IMR-90 (cell line): ENCODE results near the gene FCRL1. TPM values are rescaled to one million over a fixed set of nuclear protein-coding genes. Genes with fewer than 3 reads are reported as not detected.

Experiments
- ATAC-seq: fragments of 200-7000 bp; cut with Tn5 transposase; 2 replicates; pipeline ENCODE4 v1.9.1; 2020; ENCODE audit warnings: low read depth, mild to moderate bottlenecking, moderate library complexity
- BruUV-seq: library from RNA; stranded (reverse); fragments of 400-500 nt; replicated peaks from 2 replicates; lab custom pipeline; 2021; lab: Mats Ljungman, UMichigan
- CTCF ChIA-PET: fragments of 300-600 bp; formaldehyde crosslinking; extraction: SDS; loops from one replicate; lab custom pipeline; 2021; ENCODE audit warnings: antibody characterized with exemption; lab: Yijun Ruan, JAX
- POLR2A ChIA-PET: fragments of 300-600 bp; sonication (Branson Sonifier 250); formaldehyde crosslinking; loops from one replicate; lab custom pipeline; 2022; ENCODE audit warnings: antibody characterized with exemption; ENCODE audit not compliant: unreplicated experiment; lab: Charles Lee
- DNase-seq: peaks from one replicate; pipeline ENCODE4 v3.0.0; 2013
- H2AFZ ChIP-seq: replicated peaks from 2 replicates; pipeline ENCODE3; 2013; ENCODE audit warnings: low read length, mild to moderate bottlenecking; ENCODE audit not compliant: poor library complexity
- H2AK5ac ChIP-seq: 2 replicates; pipeline ENCODE4 v1.6.1; 2013; ENCODE audit warnings: low read depth, low read length, inconsistent platforms
- H2AK9ac ChIP-seq: replicated peaks from 2 replicates; pipeline ENCODE3; 2013; ENCODE audit warnings: mild to moderate bottlenecking, low read depth, low read length, moderate library complexity; ENCODE audit not compliant: poor library complexity
- H2BK120ac ChIP-seq: 2 replicates; pipeline ENCODE4 v1.6.1; 2013; ENCODE audit warnings: low read depth, low read length, inconsistent platforms
- H2BK15ac ChIP-seq: 3 replicates; pipeline ENCODE4 v1.6.1; 2013; ENCODE audit warnings: low read depth, low read length, inconsistent platforms
- H2BK20ac ChIP-seq: 2 replicates; pipeline ENCODE4 v1.6.1; 2013; ENCODE audit warnings: low read depth, mild to moderate bottlenecking, inconsistent platforms, low read length, moderate library complexity
- H2BK5ac ChIP-seq: 2 replicates; pipeline ENCODE4 v1.6.1; 2013; ENCODE audit warnings: mild to moderate bottlenecking, low read depth, low read length, inconsistent platforms; ENCODE audit not compliant: poor library complexity, severe bottlenecking
- H3K14ac ChIP-seq: replicated peaks from 2 replicates; pipeline ENCODE4 v1.6.1; 2013; ENCODE audit warnings: low read depth, low read length, inconsistent platforms
- H3K18ac ChIP-seq: 2 replicates; pipeline ENCODE4 v1.6.1; 2013; ENCODE audit warnings: low read depth, low read length, control low read depth
- H3K23ac ChIP-seq: 2 replicates; pipeline ENCODE4 v1.6.1; 2013; ENCODE audit warnings: low read depth, low read length, inconsistent platforms
- H3K27ac ChIP-seq: 2 replicates; pipeline ENCODE4 v1.5.1; 2013; ENCODE audit warnings: mild to moderate bottlenecking, control low read depth, low read length; ENCODE audit not compliant: insufficient read depth
- H3K27me3 ChIP-seq: 2 replicates; pipeline ENCODE4 v1.6.1; 2013; ENCODE audit warnings: low read length; ENCODE audit not compliant: control insufficient read depth, insufficient read depth
- H3K36me3 ChIP-seq: 2 replicates; pipeline ENCODE4 v1.6.1; 2013; ENCODE audit warnings: low read length, mixed read lengths; ENCODE audit not compliant: control insufficient read depth, insufficient read depth
- H3K4ac ChIP-seq: 2 replicates; pipeline ENCODE4 v1.6.1; 2013; ENCODE audit warnings: low read depth, low read length, inconsistent platforms
- H3K4me1 ChIP-seq: 2 replicates; pipeline ENCODE4 v1.6.1; 2013; ENCODE audit warnings: low read length, mixed read lengths; ENCODE audit not compliant: control insufficient read depth, insufficient read depth
- H3K4me2 ChIP-seq: 2 replicates; pipeline ENCODE4 v1.6.1; 2013; ENCODE audit warnings: low read depth, mild to moderate bottlenecking, control low read depth, low read length, moderate library complexity
- H3K4me3 ChIP-seq: 2 replicates; pipeline ENCODE4 v1.5.1; 2013; ENCODE audit warnings: low read depth, mild to moderate bottlenecking, control low read depth, low read length, moderate library complexity; ENCODE audit not compliant: insufficient read depth
- H3K56ac ChIP-seq: 2 replicates; pipeline ENCODE4 v1.6.1; 2013; ENCODE audit warnings: low read length, inconsistent platforms; ENCODE audit not compliant: insufficient read depth; ENCODE audit errors: extremely low read depth
- H3K79me1 ChIP-seq, 2 experiments: 2 replicates each; pipeline ENCODE4 v1.6.1; 2013; ENCODE audit warnings: low read length in 2 of 2, inconsistent platforms in 1 of 2, low read depth in 1 of 2
- H3K9ac ChIP-seq: 2 replicates; pipeline ENCODE4 v1.6.1; 2013; ENCODE audit warnings: low read depth, low read length, control low read depth
- H3K9me1 ChIP-seq: 2 replicates; pipeline ENCODE4 v1.6.1; 2013; ENCODE audit warnings: low read length, inconsistent platforms; ENCODE audit not compliant: insufficient read depth
- H3K9me3 ChIP-seq: 2 replicates; pipeline ENCODE4 v1.6.1; 2013; ENCODE audit warnings: low read length; ENCODE audit not compliant: control insufficient read depth, insufficient read depth
- H4K20me1 ChIP-seq: 2 replicates; pipeline ENCODE4 v1.6.1; 2013; ENCODE audit warnings: low read length, inconsistent platforms; ENCODE audit not compliant: insufficient read depth
- H4K5ac ChIP-seq: 2 replicates; pipeline ENCODE4 v1.6.1; 2013; ENCODE audit warnings: mild to moderate bottlenecking, low read depth, low read length, control low read depth
- H4K8ac ChIP-seq, 2 experiments: 2 replicates each; pipeline ENCODE4 v1.6.1; 2013; ENCODE audit warnings: low read depth in 2 of 2, low read length in 2 of 2, control low read depth in 1 of 2, inconsistent platforms in 1 of 2
- H4K91ac ChIP-seq: 2 replicates; pipeline ENCODE4 v1.6.1; 2013; ENCODE audit warnings: low read depth, low read length, inconsistent platforms; ENCODE audit not compliant: insufficient read depth
- BHLHE40 ChIP-seq: fragments of 150-350 bp; IDR thresholded peaks from 2 replicates; pipeline ENCODE4 v1.6.1; 2016; ENCODE audit warnings: mild to moderate bottlenecking, low read depth, low read length
- CEBPB ChIP-seq: IDR thresholded peaks from 2 replicates; pipeline ENCODE4 v1.6.1; 2012; ENCODE audit warnings: low read depth, low read length, improper control_type of control experiment
- MXI1 ChIP-seq: IDR thresholded peaks from 2 replicates; pipeline ENCODE4 v1.6.1; 2012; ENCODE audit warnings: low read depth, mild to moderate bottlenecking, low read length, moderate library complexity, borderline replicate concordance
- RAD21 ChIP-seq: IDR thresholded peaks from 2 replicates; pipeline ENCODE4 v1.6.1; 2012; ENCODE audit warnings: low read length, improper control_type of control experiment
- RCOR1 ChIP-seq: IDR thresholded peaks from 2 replicates; pipeline ENCODE4 v1.6.1; 2012; ENCODE audit warnings: mild to moderate bottlenecking, low read length, improper control_type of control experiment; ENCODE audit not compliant: insufficient replicate concordance
- RFX5 ChIP-seq: IDR thresholded peaks from 2 replicates; pipeline ENCODE4 v1.8.0; 2012; ENCODE audit warnings: low read depth, mild to moderate bottlenecking, low read length, moderate library complexity
- WGBS, 2 experiments: methylation state at CpG; one replicate each; pipeline versions ENCODE4 v1.1.5 to v1.1.7; 2013; ENCODE audit warnings: missing lambda C conversion rate in 2 of 2; ENCODE audit not compliant: insufficient read length in 1 of 2; ENCODE audit errors: extremely low coverage in 2 of 2; 5-methylcytosine and 5-hydroxymethylcytosine counted together
- dilution Hi-C: fragments of 300-500 bp; cut with HindIII; formaldehyde crosslinking; loops from one replicate; pipeline ENCODE4 v1.14.3; 2018; ENCODE audit warnings: low sequenced_read_pairs; ENCODE audit not compliant: unreplicated experiment
- in situ Hi-C: fragments of 300-500 bp; cut with MboI; formaldehyde crosslinking; loops from 3 replicates; pipeline ENCODE4 v1.14.3; 2019; ENCODE audit warnings: low sequenced_read_pairs, inconsistent platforms, mixed read lengths
- intact Hi-C: fragments of 100-400 bp; cut with micrococcal nuclease; formaldehyde crosslinking; loops from 2 replicates; pipeline ENCODE4 v1.10.0; 2022
- polyA plus RNA-seq, 3 experiments: library from polyadenylated mRNA; depleted of rRNA; stranded (reverse); fragments of >200 nt; gene quantifications; 2 replicates each; pipeline ENCODE4 v1.2.3, GENCODE V29; 2012; ENCODE audit warnings: low replicate concordance in 1 of 3
- total RNA-seq: library from RNA; depleted of rRNA; stranded (reverse); fragments of >200 nt; gene quantifications from 2 replicates; pipeline ENCODE4 v1.2.3, GENCODE V29; 2012
- TF ChIP-seq, protein P1 (sequence below): fragments of 150-350 bp; IDR thresholded peaks from 2 replicates; pipeline ENCODE4 v1.6.1; 2016; ENCODE audit warnings: low read depth, mild to moderate bottlenecking, low read length, moderate library complexity, borderline replicate concordance
- TF ChIP-seq, protein P2 (sequence below): fragments of 150-350 bp; IDR thresholded peaks from 2 replicates; pipeline ENCODE4 v1.6.1; 2017; ENCODE audit warnings: mild to moderate bottlenecking, antibody characterized with exemption, low read length, low read depth

The FCRL1 gene
- total and polyA plus RNA-seq, 2 of the 4 experiments (the other 2 are of a cell fraction) = not detected

DNA sequence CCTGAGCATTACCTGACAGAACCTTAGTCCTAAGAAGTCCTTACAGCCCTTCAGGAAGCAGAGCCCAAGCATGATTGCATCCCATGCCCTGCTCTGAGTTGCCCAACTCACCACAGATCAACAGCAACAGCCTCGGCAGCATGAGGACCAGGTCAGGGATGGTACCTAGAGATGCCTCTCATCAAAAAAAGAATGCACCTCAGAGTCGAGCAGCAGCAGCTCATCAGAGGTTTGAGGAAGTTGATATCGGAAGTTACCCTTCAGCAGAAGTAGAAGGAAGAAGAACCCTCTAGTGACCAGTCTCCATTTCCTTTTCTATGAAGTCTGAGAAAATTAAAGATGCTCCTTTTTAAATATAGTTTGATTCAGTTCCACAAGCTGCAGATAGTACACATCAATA is at the start of gene FCRL1 (continued):
- TF ChIP-seq RCOR1 (no peak), RAD21 (no peak)

DNA sequence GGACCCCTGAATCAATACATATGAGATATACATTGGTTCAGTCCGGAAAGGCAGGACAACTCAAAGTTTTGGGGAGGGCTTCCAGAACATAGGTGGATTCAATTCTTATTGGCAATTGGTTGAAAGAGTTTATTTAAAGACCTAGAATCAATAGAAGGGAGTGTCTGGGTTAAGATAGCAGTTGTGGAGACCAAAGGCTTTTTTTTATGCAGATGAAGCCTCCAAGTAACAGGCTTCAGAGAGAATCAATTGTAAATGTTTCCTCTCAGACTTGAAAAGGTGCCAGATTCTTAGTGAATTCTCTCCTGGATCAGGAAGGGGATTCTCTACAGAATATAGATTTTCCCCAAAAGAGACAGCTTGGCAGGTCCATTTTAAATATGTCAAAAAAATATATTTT is 48.7 kb upstream of the FCRL1 start:
- BruUV-seq = no TSS peak
- ATAC-seq = no peak
- H3K27ac ChIP-seq = no peak overlapping the region
- no peak overlapping the region for H2BK120ac ChIP-seq
- no peak overlapping the region for H4K91ac ChIP-seq
- WGBS, 2 experiments = 20% methylated on average over 1 of the region's 1 CpG; no CpG with 5 or more reads in 1 of the 2 experiments
- no peak overlapping the region for H3K23ac ChIP-seq
- no peaks in the 10 kb centered on the region for H3K4me1 ChIP-seq
- intact Hi-C loops = no loop called here
- dilution Hi-C loops = no loop called here
- no peak overlapping the region for H3K9ac ChIP-seq
- no peak for DNase-seq
- H2BK15ac ChIP-seq = no peak overlapping the region
- H4K8ac ChIP-seq = no peak overlapping the region
- no peak overlapping the region for H3K4ac ChIP-seq
- H3K4me2 ChIP-seq = no peak overlapping the region
- H2BK5ac ChIP-seq = no peak overlapping the region
- no peak overlapping the region for H2BK20ac ChIP-seq
- no peaks in the 10 kb centered on the region for H4K20me1 ChIP-seq
- TF ChIP-seq BHLHE40 (no peak), RFX5 (no peak), MXI1 (no peak), CEBPB (no peak), RCOR1 (no peak)
- TF ChIP-seq, protein P1, sequence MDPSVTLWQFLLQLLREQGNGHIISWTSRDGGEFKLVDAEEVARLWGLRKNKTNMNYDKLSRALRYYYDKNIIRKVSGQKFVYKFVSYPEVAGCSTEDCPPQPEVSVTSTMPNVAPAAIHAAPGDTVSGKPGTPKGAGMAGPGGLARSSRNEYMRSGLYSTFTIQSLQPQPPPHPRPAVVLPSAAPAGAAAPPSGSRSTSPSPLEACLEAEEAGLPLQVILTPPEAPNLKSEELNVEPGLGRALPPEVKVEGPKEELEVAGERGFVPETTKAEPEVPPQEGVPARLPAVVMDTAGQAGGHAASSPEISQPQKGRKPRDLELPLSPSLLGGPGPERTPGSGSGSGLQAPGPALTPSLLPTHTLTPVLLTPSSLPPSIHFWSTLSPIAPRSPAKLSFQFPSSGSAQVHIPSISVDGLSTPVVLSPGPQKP = no peak
- TF ChIP-seq, protein P2, sequence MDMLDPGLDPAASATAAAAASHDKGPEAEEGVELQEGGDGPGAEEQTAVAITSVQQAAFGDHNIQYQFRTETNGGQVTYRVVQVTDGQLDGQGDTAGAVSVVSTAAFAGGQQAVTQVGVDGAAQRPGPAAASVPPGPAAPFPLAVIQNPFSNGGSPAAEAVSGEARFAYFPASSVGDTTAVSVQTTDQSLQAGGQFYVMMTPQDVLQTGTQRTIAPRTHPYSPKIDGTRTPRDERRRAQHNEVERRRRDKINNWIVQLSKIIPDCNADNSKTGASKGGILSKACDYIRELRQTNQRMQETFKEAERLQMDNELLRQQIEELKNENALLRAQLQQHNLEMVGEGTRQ = no peak
- no peak overlapping the region for H4K5ac ChIP-seq
- ChIA-PET POLR2A (no interaction called here), CTCF (no interaction called here)
- no peak overlapping the region for H3K18ac ChIP-seq
- H2AFZ ChIP-seq = no peak overlapping the region
- H3K9me1 ChIP-seq = no peaks in the 10 kb centered on the region
- H3K79me1 ChIP-seq = no peaks in the 10 kb centered on the region
- H3K27me3 ChIP-seq = no peaks in the 10 kb centered on the region
- no peak overlapping the region for H3K4me3 ChIP-seq
- no peak overlapping the region for H2AK9ac ChIP-seq
- H3K9me3 ChIP-seq = no peaks in the 10 kb centered on the region
- H3K36me3 ChIP-seq = no peaks in the 10 kb centered on the region
- no peak overlapping the region for H3K14ac ChIP-seq
- no peak overlapping the region for H3K56ac ChIP-seq
- no peak overlapping the region for H2AK5ac ChIP-seq
- in situ Hi-C loops = no loop called here
